Right lobe of liver (tissue), 4 donors: ENCODE data around the gene SYNM.

Experiments used
- CTCF ChIP-seq, 4 donors: fragments of 200-600 bp in 3 of 4; fragments of 450-650 bp in 1 of 4; IDR thresholded peaks; one replicate each; pipeline versions ENCODE4 v1.5.1 to v1.8.0; 2016 to 2022; ENCODE audit warnings: antibody characterized with exemption in 4 of 4, mild to moderate bottlenecking in 2 of 4
- POLR2A ChIP-seq: fragments of 450-650 bp; IDR thresholded peaks from one replicate; pipeline ENCODE4 v1.6.1; 2017; ENCODE audit warnings: antibody characterized with exemption, mild to moderate bottlenecking
- donor health status: DM: no; HTN: no; CAD: no.
- donor health status: DM: no; HTN: no; CAD: no.
- donor health status: DM: no; HTN: yes; CAD: no.

GRCh38 chr15:99103279-99103678 is 1.6 kb upstream of the SYNM start:
- TF ChIP-seq CTCF (IDR thresholded peaks at IDR 0.05) (no peak), POLR2A (no peak)
